GM19239 (cell line): Measurements from ENCODE around the gene NFATC2.
"Not testable (repeated sequence)": the region's sequence is repeated elsewhere in the genome, so short reads cannot be mapped to it uniquely, and the experiment has no call there.

Source experiments
- DNase-seq: peaks from one replicate; pipeline ENCODE4 v3.0.0; 2011; ENCODE audit warnings: low spot score; ENCODE audit not compliant: insufficient read length
- FAIRE-seq: peaks from 2 replicates; lab custom pipeline; 2011; peaks lifted over from hg19 to GRCh38; lab: Jason Lieb, UNC

NFATC2 gene

DNA sequence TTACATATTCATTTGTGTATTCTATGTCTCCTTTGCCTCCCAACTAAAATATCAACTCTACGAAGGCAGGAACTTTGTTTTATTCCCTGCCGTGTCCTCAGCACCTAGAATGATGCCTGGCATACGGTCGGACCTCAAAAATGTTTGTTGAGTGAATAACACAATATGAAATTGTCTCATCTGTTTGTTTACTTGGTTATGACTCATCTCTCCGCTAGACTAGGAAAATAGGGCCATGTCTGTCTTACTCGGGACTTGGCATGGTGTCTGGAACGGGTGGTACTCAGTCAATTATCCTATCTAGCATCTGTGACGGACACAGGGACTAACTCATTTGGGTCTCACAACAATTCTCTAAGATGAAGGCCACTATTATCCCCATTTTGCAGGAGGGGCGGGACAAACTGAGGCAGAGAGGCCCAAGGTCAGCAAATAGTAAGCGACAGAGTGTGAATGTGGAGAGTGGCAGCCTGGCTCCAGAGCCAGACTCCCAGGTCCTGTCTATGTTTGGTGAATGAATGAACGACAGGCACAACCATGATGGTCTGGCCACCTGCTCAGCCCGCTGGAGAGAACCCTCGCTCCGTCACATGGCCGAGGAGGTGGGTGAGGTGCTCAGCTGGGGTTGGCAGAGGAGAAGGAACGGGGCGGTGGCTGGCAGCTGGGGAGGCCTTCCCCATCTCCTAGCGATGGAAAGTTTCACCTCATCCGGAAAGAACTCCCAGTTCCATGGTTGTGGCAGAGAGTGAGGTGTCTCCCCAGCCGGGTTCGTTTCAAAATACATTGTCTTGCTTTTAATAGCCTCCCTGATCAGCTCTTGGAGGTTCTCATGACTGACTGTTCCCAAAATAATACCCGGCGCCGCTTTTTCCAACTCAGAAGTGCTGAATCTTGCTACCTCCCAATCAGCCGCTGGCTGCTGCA is 27.6 kb upstream of the NFATC2 start:
- DNase-seq (no peak), FAIRE-seq (no peak)

DNA sequence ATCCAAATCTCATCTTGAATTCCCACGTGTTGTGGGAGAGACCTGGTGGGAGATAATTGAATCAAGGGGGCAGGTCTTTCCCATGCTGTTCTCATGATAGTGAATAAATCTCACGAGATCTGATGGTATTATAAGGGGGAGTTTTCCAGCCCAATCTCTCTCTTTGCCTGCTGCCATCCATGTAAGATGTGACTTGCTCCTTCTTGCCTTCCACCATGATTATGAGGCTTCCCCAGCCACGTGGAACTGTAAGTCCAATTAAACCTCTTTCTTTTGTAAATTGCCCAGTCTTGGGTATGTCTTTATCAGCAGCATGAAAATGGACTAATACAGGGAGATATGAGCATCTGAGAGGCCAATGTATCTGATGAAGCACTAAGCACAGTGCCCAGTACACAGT is 26.0 kb upstream of the NFATC2 start:
- FAIRE-seq, DNase-seq: not testable (repeated sequence)

DNA sequence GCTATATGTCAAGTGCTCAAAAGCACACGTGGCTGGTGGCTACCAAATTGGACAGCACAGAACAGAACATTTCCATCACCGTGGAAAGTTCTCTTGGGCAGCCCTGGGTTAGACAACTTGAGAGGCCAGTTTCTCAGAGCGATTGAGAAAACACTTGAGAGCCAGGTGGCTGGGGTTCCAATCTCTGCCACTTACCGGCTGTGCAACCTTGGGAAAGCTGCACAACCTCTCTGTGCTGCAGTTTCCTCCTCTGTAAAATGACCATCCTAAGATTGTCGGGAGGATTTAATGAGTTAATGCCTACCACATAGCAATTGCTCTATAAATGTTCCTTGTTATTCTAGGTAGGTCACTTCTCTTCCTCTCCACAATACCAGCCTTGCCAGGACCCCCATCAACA is 25.1 kb upstream of the NFATC2 start:
- FAIRE-seq (no peak), DNase-seq (no peak)

DNA sequence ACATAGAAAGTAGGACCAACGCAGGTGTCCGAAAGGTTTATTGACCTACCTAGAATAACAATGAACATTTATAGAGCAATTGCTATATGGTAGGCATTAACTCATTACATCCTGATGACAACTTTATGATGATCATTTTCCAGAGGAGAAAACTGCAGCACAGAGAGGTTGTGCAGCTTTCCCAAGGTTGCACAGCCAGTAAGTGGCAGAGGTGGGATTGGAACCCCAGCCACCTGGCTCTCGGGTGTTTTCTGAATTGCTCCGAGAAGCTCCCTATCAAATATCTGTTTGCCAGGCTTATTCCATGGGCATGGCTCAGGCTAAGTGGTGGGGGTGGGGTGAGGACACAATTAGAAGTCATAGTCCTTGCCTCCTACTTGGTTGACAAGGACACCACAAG is 24.1 kb upstream of the NFATC2 start:
- DNase-seq (no peak), FAIRE-seq (no peak)

DNA sequence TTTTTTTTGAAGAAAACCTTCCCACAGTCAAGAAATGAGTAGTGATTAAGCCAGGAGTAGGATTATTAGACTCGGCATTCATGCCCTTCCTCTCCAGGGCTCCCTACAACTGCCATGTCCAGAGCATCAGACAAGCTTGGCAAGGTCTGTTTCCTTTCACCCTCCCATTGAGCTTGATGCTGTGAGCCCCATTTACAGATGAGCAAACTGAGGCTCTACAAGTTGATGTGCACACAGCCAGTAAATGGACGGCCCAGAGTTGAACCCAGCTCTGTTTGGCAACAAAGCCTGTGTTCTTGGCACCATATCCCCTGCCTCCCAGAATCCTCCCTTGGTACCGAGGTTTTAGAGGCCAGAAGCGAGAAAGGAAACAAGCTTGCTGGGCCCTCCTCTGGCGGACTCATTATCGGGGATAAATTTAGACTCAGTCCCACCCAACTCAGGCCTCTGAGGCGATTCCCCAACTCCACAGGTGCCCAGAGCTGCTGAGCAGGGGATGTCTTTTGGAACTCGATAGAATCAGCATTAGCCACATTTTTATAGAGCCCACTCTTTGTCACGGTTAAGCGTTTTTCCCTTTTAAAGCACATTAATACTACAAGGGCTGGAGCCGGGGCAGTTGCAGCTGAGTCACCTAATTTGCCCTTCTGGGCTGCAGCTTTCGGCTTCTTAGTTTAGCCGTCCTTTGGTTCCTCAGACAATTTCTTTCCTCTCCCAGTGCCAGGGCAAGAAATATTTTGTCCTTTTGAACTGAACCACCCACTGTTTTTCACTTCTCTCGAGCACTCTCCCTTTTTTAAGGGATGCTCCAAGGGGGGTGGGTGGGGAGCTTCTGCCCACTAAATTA is 23.0 kb upstream of the NFATC2 start:
- FAIRE-seq (no peak), DNase-seq (no peak)

GRCh38 chr20:51563486-51564332 is 21.2 kb upstream of the NFATC2 start:
- no peak for FAIRE-seq
- DNase-seq: no peak

DNA sequence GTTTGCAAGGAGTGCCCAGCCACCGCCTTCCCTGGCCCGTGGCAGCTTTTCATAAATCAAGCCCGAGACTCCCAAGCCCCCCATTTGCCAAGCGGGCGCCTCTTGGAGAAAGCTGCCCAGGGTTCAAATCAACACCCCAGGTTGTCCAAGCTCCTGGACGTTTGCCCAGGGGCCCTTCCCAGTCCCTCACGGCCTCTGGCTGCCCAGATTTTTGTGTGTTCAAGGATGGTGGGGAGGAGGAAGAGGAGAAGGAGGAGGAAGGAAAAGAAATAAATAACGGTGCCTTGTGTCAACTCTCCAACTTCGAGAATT is 20.6 kb upstream of the NFATC2 start:
- FAIRE-seq (no peak), DNase-seq (no peak)

- FAIRE-seq (no peak), DNase-seq (no peak)
Measured at GRCh38 chr20:51562332-51563173, 20.0 kb upstream of the NFATC2 start.

DNA sequence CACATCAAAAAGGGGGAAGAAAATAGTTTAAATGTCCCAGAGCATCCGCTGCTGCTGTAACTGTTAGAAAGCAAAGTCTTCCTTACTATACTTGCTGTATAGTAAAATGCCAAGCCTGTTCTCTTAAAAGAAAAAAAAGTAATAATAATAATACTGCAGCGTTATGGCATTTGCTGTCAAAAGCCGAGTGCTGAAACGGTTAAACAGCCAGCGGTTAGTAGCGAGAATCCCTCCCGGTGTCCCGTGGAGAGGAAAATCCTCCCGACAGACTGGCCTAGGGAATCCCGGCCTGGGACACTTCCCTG is 19.5 kb upstream of the NFATC2 start:
- DNase-seq: no peak
- no peak for FAIRE-seq

DNA sequence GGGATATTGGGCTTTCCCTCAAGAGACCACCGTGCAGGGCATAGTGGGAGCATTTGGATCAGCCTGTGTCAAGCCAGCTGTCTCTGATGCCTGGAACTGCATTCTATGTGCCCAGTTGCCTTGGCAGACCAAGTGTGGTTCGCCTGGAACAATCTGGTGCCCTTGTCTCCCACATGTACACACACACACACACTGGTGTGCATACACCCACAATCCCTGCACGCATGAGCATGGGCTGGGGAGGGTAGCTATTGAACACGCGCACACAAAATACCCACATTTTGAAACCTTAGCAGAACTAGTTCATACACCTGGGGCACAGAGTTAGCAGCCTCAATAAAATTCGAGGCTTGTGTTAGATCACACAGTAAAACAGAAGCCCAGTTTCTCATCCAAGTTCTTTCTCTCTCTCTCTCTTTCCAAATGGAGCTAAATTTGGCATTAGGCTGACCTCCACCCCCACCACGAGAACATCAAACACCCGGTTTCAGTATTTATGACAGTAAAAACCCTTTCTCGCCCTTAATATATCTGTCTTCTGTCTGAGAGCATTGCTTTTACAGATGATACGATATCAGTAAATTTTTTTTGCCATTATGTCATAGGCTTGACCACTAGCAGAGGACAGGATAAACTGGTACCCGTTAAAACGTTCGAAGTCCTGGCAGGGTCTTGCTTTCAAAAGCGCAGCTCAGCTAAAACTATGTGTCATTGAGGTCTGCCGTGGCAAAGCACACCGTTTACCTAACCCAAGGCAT is 18.2 kb upstream of the NFATC2 start:
- no peak for DNase-seq

GRCh38 chr20:51560042-51560441 is 17.5 kb upstream of the NFATC2 start:
- no peak for FAIRE-seq

More for the DNA sequence above, 18.2 kb upstream of the NFATC2 start:
- FAIRE-seq: no peak

GRCh38 chr20:51554538-51555165 is 12.1 kb upstream of the NFATC2 start:
- FAIRE-seq (no peak), DNase-seq (no peak)

More at GRCh38 chr20:51560042-51560441, 17.5 kb upstream of the NFATC2 start:
- DNase-seq: no peak

DNA sequence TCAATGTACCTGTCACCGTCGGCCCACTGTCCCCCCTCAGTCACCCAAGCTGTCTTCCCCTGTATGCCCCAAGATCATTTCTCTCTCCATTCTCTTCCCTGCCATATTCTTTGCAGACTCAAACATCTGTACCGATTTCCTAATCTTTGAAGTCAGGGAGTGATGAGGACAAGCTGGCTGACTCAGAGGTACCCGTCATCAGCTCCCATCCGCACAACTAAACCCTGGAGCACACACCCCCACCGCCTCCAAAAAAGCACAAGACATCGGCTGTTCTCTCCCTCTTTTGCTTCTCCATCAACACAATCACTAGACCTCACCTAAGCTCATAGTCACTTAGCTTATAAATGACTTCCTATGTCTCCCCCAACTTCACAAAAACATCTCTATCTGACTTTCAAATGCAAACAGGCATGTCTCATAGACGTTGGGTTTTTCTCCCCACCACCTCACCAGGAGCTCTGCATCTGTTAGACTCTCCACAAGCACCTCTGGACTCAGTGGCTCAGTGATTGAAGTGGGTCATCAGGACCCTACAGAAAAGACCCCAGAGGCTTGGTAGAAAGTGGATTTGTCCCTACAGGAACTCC is 11.5 kb upstream of the NFATC2 start:
- DNase-seq (no peak), FAIRE-seq (no peak)

DNA sequence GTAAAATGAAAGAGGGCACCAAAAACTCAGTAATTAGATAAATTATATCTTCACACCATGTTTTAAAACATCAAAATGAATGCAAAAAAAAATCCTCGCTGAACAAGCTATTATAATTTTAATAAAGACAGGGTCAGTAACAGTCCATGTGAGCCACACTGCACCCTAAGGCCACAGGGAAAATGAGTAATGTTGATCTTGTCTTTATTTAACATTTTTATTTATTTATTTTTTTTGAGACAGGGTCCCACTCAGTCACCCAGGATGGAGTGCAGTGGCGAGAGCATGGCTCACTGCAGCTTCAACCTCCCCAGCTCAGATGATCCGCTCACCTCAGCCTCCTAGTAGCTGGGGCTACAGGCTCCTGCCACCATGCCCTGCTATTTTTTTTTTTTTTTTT is 8.7 kb upstream of the NFATC2 start:
- DNase-seq (no peak), FAIRE-seq (no peak)

DNA sequence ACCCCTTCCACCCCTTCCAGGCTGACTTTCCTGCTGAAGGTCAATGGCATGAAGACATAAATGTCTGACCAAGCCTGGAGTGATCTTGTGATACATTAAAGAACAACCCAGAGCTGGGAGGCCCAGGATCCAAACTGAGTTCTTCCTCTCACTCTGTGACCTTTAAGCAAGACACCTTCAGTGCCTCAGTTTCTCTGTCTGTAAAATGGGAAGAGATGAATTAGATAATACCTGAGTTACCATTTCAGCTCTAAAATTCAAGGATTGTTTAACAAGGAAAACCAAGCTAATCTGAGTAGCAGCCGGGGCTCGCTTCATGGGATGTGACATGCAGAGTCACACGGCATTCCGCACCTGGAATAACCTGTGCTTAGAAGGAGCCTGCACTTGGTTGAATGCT is 7.0 kb upstream of the NFATC2 start:
- FAIRE-seq (no peak), DNase-seq (no peak)

- no peak for FAIRE-seq
Measured at GRCh38 chr20:51547951-51548350, 5.4 kb upstream of the NFATC2 start.

DNA sequence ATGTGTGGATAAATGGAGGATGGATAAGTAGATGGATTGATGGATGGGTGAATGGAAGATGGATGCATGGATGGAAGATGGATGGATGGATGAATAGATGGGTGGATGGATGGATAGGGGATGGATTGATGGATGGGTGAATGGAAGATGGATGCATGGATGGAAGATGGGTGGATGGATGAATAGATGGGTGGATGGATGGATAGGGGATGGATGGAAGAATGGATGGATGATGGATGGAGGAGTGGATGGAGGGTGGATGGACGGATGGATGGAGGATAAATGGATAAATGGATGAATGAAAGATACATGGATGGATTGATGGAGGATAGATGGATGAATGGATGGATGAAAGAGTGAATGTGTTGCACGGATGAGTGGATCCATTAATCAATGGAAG is 3.0 kb upstream of the NFATC2 start:
- no peak for FAIRE-seq
- DNase-seq: no peak

More at GRCh38 chr20:51547951-51548350, 5.4 kb upstream of the NFATC2 start:
- DNase-seq: no peak

DNA sequence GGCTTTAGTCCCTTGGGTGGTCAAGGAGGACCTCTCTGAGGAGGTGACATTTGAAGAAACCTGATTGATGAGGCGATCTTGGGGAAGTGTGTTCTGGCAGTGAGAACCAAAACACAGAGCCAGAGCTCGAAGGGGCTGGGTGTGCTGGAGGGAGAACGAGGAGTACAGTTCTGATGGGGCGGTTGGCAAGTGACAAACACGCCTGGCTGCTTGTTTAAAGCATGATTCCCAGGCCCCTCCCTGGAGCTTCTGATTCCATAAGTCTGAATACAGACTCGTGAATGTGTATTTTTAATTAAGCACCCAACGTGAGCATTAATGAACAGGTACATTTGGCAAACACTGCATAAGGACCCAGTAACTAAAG is 886 bp upstream of the NFATC2 start:
- FAIRE-seq (no peak), DNase-seq (no peak)
